AG09319 (cell line): Measurements from ENCODE around the gene L3MBTL3.
"Not testable (repeated sequence)": the region's sequence is repeated elsewhere in the genome, so short reads cannot be mapped to it uniquely, and the experiment has no call there.

Source experiments
- DNase-seq: peaks from one replicate; pipeline ENCODE4 v3.0.0-alpha.2; 2010; ENCODE audit warnings: low read depth; ENCODE audit errors: extremely low read depth
- CTCF ChIP-seq: IDR thresholded peaks from 2 replicates; pipeline ENCODE4 v1.5.1; 2011; ENCODE audit warnings: low read depth, mild to moderate bottlenecking, inconsistent platforms, low read length, moderate library complexity

The L3MBTL3 gene

GRCh38 chr6:130162421-130162820 is 144.0 kb downstream of the L3MBTL3 start:
- no peak for TF ChIP-seq CTCF
- no peak for DNase-seq

GRCh38 chr6:130163266-130163665 is 144.9 kb downstream of the L3MBTL3 start:
- no peak for DNase-seq
- TF ChIP-seq CTCF = no peak

DNA sequence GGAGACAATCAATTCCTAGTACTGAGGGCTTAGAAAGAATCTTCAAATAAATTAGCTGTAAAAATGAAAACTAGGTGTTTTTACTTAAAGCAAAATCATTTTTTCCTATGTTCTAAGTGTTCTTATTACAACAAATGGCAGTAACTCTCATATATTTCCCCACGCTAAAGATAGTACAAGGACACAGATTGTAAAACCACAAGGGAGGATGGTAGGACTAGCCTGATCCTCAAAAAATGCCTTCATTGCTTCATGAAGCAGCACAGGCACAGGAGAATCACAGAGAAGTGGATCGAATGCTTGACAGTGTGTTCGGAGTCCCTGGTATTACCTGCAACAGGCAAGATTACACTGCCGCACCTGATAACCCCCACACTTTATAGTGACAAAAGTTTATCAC is 145.9 kb downstream of the L3MBTL3 start:
- no peak for TF ChIP-seq CTCF
- no peak for DNase-seq

GRCh38 chr6:130167655-130168054 is 149.3 kb downstream of the L3MBTL3 start:
- TF ChIP-seq CTCF = no peak
- DNase-seq = no peak

DNA sequence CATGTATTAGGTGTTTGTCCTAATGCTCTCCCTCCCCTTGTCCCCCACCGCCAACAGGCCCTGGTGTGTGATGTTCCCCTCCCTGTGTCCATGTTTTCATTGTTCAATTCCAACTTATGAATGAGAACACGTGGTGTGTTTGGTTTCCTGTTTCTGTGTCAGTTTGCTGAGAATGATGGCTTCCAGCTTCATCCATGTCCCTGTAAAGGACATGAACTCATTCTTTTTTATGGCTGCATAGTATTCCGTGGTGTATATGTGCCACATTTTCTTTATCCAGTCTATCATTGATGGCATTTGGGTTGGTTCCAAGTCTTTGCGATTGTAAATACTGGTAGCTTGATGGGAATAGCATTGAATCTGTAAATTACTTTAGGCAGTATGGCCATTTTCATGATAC is 151.8 kb downstream of the L3MBTL3 start:
- not testable (repeated sequence) for DNase-seq

DNA sequence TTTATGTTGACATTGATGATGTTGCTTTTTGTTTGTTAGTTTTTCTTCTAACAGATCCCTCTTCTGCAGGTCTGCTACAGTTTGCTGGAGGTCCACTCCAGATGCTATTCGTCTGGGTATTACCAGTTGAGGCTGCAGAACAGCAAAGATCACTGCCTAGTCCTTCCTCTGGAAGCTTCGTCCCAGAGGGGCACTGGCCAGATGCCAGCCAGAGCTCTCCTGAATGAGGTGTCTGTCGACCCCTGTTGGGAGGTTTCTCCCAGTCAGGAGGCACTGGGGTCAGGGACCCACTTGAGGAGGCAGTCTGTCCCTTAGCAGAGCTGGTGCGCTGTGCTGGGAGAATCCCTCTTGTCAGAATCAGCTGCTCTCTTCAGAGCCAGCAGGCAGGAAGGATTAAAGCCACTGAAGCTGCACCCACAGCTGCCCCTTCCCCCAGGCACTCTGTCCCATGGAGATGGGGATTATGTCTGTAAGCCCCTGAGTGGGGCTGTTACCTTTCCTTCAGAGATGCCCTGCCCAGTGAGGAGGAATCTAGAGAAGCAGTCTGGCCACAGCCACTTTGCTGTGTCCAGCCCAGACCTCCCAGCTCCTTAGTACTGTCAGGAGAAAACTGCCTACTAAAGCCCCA is 155.1 kb downstream of the L3MBTL3 start:
- not testable (repeated sequence) for DNase-seq

- no peak for TF ChIP-seq CTCF
- DNase-seq = no peak
These were observed 158.0 kb downstream of the L3MBTL3 start for GRCh38 chr6:130176378-130176777.

GRCh38 chr6:130178692-130179091 is 160.3 kb downstream of the L3MBTL3 start:
- DNase-seq = peak; percentile 15

More at GRCh38 chr6:130178692-130179091, 160.3 kb downstream of the L3MBTL3 start:
- TF ChIP-seq CTCF = no peak
